ENCODE data around the gene CREBZF.
"Not testable (repeated sequence)": the region's sequence is repeated elsewhere in the genome, so short reads cannot be mapped to it uniquely, and the experiment has no call there.

CREBZF gene

DNA sequence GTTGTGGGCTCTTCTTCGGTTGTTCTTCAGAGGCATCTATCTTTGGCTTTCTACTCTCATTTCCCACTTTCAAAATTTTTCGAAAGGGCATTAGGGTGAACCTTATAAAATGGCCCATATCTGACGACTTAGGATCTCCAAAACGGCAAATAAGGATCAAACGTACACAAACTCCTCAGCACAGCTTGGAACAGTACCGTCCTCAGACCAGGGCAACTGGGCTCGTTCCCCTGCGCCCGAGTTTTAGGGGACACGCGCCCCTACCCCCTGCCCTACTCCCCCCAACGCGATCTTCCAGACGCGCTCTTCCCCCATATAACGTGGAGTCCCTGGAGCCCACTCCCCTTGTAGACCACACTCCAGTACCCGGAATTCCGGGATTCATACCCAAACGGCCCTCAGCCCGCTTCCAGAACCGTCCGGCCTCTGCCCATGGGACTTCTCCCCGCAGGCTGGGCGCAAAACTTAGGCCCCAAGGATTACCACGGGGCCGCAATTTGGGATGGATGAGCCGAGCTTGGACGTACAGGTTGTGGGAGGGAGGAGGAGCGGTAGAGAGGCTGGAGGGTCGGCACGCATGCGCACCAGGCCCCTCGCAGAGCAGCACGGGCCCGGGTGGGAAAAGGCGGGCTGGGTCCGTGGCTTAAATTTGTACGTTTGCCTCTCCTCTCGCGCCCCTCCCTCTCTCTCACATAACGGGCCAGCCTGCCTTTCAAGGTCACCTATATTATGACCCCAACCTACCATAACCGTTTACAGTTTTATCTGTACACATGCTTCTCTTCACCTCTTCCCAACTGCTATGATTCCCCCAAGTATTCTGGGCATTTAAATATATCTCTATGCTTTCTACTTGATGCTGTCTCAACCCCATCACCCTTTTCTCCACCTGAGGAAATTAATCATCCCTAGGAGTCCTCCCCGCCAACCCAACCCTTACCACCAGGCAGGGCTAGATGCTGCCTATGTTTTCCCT, 17.7 kb upstream of the CREBZF start:
- peaks cover 9% of the 10 kb centered on the region for H3K36me3 Mint-ChIP-seq (ENCODE audit: low read depth)
- H3K9me3 Mint-ChIP-seq, result no peaks in the 10 kb centered on the region
- H3K27ac Mint-ChIP-seq, result peak overlapping the region; percentile 58
- H3K4me3 Mint-ChIP-seq, result peak overlapping the region; percentile 81
- H3K4me1 Mint-ChIP-seq (ENCODE audit: low read depth), result peaks cover 13% of the 10 kb centered on the region
- peaks cover 22% of the 10 kb centered on the region for H3K27me3 Mint-ChIP-seq (ENCODE audit: low read depth)

DNA sequence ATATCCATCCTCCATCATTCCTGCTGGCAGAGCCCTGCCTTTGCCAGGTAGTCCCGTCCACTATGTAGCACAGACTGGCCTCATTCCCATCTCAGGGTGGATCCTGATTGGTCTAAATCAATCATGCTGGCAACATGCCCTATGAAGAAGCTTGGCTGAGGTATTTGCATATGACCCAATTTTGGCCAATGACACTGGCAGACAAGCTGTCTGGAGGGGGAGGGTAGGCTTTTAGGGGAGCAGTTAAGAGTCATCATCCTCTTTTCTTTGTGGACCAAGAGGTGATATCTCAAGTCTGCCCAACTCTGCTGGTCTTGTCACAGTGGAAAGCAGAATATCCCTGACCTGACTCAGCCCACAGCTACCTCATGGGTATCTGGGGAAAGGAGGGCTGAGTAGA, 16.0 kb upstream of the CREBZF start:
- peaks cover 9% of the 10 kb centered on the region for H3K36me3 Mint-ChIP-seq (ENCODE audit: low read depth)
- H3K4me3 Mint-ChIP-seq, result no peak overlapping the region
- H3K27ac Mint-ChIP-seq, result no peak overlapping the region
- H3K4me1 Mint-ChIP-seq (ENCODE audit: low read depth), result peaks cover 13% of the 10 kb centered on the region
- H3K9me3 Mint-ChIP-seq, result no peaks in the 10 kb centered on the region
- peaks cover 22% of the 10 kb centered on the region for H3K27me3 Mint-ChIP-seq (ENCODE audit: low read depth)

DNA sequence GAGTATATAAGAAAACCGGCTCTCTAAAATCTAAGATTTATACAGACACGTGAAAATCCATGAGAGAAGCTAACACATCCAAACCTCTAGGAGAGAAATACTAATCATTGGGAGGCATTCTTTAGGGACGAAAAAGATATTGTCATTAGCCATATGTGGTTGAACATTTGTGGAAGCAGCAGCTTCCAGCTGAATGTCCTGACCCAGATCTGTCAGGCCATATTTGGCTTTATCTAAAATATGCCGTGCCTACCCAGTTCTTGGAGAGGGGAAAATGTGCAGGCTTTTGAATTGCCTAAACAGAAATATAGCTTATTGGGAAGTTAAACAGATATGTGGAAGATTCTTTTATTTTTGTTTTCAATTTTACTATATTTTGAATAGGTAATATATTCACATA, 14.6 kb upstream of the CREBZF start:
- H3K27ac Mint-ChIP-seq, result no peak overlapping the region
- H3K4me1 Mint-ChIP-seq (ENCODE audit: low read depth), result peaks cover 13% of the 10 kb centered on the region
- H3K4me3 Mint-ChIP-seq, result no peak overlapping the region
- no peaks in the 10 kb centered on the region for H3K9me3 Mint-ChIP-seq
- peaks cover 27% of the 10 kb centered on the region for H3K27me3 Mint-ChIP-seq (ENCODE audit: low read depth)
- peaks cover 11% of the 10 kb centered on the region for H3K36me3 Mint-ChIP-seq (ENCODE audit: low read depth)

- Mint-ChIP-seq H3K4me3 (no peak overlapping the region), H3K27me3 (ENCODE audit: low read depth) (peaks cover 21% of the 10 kb centered on the region), H3K36me3 (ENCODE audit: low read depth) (peaks cover 2% of the 10 kb centered on the region), H3K4me1 (ENCODE audit: low read depth) (peaks cover 4% of the 10 kb centered on the region), H3K9me3 (peaks cover 8% of the 10 kb centered on the region), H3K27ac (no peak overlapping the region)
Measured at GRCh38 chr11:85673393-85673792, 8.5 kb upstream of the CREBZF start.

DNA sequence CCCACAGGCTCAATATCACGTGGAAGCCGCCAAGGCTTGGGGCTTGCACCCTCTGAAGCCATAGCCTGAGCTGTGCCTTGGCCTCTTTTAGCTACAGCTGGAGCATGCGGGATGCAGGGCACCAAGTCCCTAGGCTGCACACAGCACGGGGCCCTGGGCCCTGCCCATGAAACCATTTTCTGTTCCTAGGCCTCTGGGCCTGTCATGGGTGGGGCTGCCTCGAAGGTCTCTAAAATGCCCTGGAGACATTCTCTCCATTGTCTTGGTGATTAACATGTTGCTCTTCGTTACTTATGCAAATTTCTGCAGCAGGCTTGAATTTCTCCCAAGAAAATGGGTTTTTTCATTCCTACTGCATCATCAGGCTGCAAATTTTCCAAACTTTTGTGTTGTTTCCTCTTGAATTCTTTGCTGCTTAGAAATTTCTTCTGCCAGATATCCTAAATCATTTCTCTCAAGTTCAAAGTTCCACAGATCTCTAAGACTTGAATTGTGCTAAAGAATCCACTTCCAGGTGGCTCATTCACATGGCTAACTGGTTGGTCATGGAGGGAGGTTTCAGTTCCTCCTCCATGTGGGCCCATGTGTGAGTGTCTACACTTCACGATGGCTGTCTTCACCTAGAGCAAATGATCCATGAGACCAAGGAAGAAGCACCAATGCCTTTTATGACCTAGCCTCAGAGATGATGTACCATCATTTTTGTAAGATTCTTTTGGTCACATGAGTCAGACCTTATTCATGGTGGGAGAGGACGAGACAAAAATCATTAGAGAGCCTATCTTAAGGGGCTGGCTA, 7.4 kb upstream of the CREBZF start:
- peaks cover 2% of the 10 kb centered on the region for H3K36me3 Mint-ChIP-seq (ENCODE audit: low read depth)
- no peak overlapping the region for H3K27ac Mint-ChIP-seq
- peaks cover 4% of the 10 kb centered on the region for H3K4me1 Mint-ChIP-seq (ENCODE audit: low read depth)
- peaks cover 16% of the 10 kb centered on the region for H3K27me3 Mint-ChIP-seq (ENCODE audit: low read depth)
- peaks cover 8% of the 10 kb centered on the region for H3K9me3 Mint-ChIP-seq
- no peak overlapping the region for H3K4me3 Mint-ChIP-seq

GRCh38 chr11:85670949-85671663, 6.2 kb upstream of the CREBZF start:
- H3K4me1 Mint-ChIP-seq (ENCODE audit: low read depth); H3K36me3 Mint-ChIP-seq (ENCODE audit: low read depth); H3K9me3 Mint-ChIP-seq; H3K4me3 Mint-ChIP-seq; H3K27ac Mint-ChIP-seq: not testable (repeated sequence)
- peaks cover 16% of the 10 kb centered on the region for H3K27me3 Mint-ChIP-seq (ENCODE audit: low read depth)

DNA sequence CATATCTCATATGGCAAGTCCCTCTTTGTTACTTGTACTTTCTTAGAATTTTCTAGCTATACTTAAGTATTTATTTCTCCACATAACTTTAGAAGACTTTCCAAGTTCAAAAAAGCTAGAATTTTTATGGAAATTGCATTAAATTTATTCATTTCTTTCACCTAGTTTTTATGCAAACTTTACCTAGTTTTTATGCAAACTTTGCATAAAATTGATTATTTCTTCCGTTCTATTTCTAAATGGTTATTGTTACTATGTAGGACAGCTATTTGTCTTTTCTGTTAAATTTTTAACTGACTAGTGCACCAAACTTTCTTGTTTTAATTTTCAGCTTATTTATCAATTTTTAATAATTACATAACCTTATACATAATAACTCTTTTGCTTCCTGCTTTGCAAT, 3.2 kb upstream of the CREBZF start:
- Mint-ChIP-seq H3K4me1 (ENCODE audit: low read depth) (peaks cover 13% of the 10 kb centered on the region), H3K27me3 (ENCODE audit: low read depth) (peaks cover 6% of the 10 kb centered on the region), H3K27ac (no peak overlapping the region), H3K4me3 (no peak overlapping the region), H3K36me3 (ENCODE audit: low read depth) (peaks cover 11% of the 10 kb centered on the region), H3K9me3 (peaks cover 4% of the 10 kb centered on the region)

GRCh38 chr11:85666687-85667086, 1.8 kb upstream of the CREBZF start:
- Mint-ChIP-seq H3K27me3 (ENCODE audit: low read depth) (peaks cover 6% of the 10 kb centered on the region), H3K4me1 (ENCODE audit: low read depth) (peaks cover 19% of the 10 kb centered on the region), H3K4me3 (no peak overlapping the region), H3K36me3 (ENCODE audit: low read depth) (peaks cover 18% of the 10 kb centered on the region), H3K9me3 (no peaks in the 10 kb centered on the region), H3K27ac (no peak overlapping the region)

DNA sequence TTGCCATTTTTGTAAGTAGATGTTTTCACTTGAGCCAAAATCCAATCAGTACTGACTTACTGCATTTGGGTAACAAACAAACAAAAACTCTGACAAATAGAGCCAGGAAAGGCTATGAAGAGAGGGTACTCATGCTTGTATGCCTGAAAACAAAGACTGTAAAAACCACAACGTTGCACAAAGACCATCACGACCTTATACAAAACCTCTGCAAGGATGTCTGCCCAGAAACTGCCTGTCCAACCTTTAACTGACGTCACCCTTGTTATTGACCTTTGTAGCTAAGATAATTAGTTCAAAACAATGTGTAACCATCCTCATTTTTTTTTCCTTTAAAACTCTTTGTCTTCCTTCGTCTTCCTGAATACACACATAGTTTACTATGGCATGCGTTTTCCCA, 804 bp upstream of the CREBZF start:
- Mint-ChIP-seq H3K36me3 (ENCODE audit: low read depth) (peaks cover 26% of the 10 kb centered on the region), H3K4me3 (peak overlapping the region; percentile 46), H3K27me3 (ENCODE audit: low read depth) (peaks cover 6% of the 10 kb centered on the region), H3K27ac (peak overlapping the region; percentile 65), H3K9me3 (no peaks in the 10 kb centered on the region), H3K4me1 (ENCODE audit: low read depth) (peaks cover 28% of the 10 kb centered on the region)

- peak overlapping the region; percentile 97 for H3K4me3 Mint-ChIP-seq
- peaks cover 41% of the 10 kb centered on the region for H3K4me1 Mint-ChIP-seq (ENCODE audit: low read depth)
- peaks cover 38% of the 10 kb centered on the region for H3K36me3 Mint-ChIP-seq (ENCODE audit: low read depth)
- no peaks in the 10 kb centered on the region for H3K9me3 Mint-ChIP-seq
- H3K27ac Mint-ChIP-seq, result peak overlapping the region; percentile 95
- peaks cover under 1% of the 10 kb centered on the region for H3K27me3 Mint-ChIP-seq (ENCODE audit: low read depth)
Measured at GRCh38 chr11:85663753-85664614, 945 bp downstream of the CREBZF start.

DNA sequence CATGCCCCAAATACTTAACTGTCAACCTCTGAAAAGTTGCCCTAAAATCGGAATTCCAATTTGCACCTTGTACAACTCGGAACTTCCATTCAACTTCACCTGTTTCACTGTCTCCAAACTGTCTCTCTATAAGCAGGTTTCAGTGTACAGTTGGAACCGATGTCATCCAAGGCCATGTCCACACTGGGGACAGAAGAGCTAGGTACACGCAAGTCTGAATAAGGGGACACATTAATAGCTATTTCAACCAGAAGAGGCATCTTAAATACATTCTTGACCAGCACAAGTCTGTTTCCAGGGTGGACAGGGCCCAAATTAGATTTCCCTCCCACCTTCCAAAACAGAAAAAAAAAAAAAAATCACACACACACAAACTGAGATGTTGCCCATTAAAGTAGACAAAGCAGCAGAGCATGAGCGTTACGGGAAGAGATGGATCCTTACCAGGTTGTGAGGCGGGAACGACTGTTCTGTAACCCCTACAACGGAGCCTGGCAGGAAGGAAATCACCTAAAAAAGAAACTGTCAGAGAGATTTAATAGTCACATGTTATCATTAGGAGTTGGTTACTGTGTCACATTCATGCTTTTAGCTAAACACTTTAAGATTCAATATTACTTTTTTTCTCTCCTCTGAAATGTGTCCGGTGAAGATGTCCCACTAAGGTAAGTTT, 1.7 kb downstream of the CREBZF start:
- H3K4me1 Mint-ChIP-seq (ENCODE audit: low read depth), result peaks cover 45% of the 10 kb centered on the region
- no peaks in the 10 kb centered on the region for H3K9me3 Mint-ChIP-seq
- H3K36me3 Mint-ChIP-seq (ENCODE audit: low read depth), result peaks cover 43% of the 10 kb centered on the region
- peak overlapping the region; percentile 95 for H3K27ac Mint-ChIP-seq
- no peaks in the 10 kb centered on the region for H3K27me3 Mint-ChIP-seq (ENCODE audit: low read depth)
- H3K4me3 Mint-ChIP-seq, result peak overlapping the region; percentile 97

GRCh38 chr11:85661972-85662664, 2.8 kb downstream of the CREBZF start:
- no peaks in the 10 kb centered on the region for H3K9me3 Mint-ChIP-seq
- no peaks in the 10 kb centered on the region for H3K27me3 Mint-ChIP-seq (ENCODE audit: low read depth)
- H3K4me3 Mint-ChIP-seq, result peak overlapping the region; percentile 97
- H3K27ac Mint-ChIP-seq, result no peak overlapping the region
- peaks cover 45% of the 10 kb centered on the region for H3K4me1 Mint-ChIP-seq (ENCODE audit: low read depth)
- H3K36me3 Mint-ChIP-seq (ENCODE audit: low read depth), result peaks cover 46% of the 10 kb centered on the region

- peaks cover 45% of the 10 kb centered on the region for H3K36me3 Mint-ChIP-seq (ENCODE audit: low read depth)
- no peak overlapping the region for H3K27ac Mint-ChIP-seq
- H3K4me3 Mint-ChIP-seq, result no peak overlapping the region
- H3K9me3 Mint-ChIP-seq, result no peaks in the 10 kb centered on the region
- H3K27me3 Mint-ChIP-seq (ENCODE audit: low read depth), result no peaks in the 10 kb centered on the region
- peaks cover 41% of the 10 kb centered on the region for H3K4me1 Mint-ChIP-seq (ENCODE audit: low read depth)
Measured at GRCh38 chr11:85658180-85658579, 6.7 kb downstream of the CREBZF start.
